SK-N-SH (cell line): ENCODE results near the gene SLC16A13.

Experiments
- CTCF ChIP-seq: fragments of 200-600 bp; sonication (generic); IDR thresholded peaks from 2 replicates; pipeline ENCODE4 v1.6.1; 2017; ENCODE audit warnings: antibody characterized with exemption, mild to moderate bottlenecking, moderate library complexity
- EZH2phosphoT487 ChIP-seq: fragments of 200-600 bp; sonication (generic); IDR thresholded peaks from 2 replicates; pipeline ENCODE4 v1.6.1; 2017; ENCODE audit warnings: low read depth, mixed run types, mild to moderate bottlenecking, antibody characterized with exemption, moderate library complexity, borderline replicate concordance
- GABPA ChIP-seq: IDR thresholded peaks from 2 replicates; pipeline ENCODE4 v1.4.0; 2012; ENCODE audit warnings: low read depth, mild to moderate bottlenecking
- MXI1 ChIP-seq: IDR thresholded peaks from 2 replicates; pipeline ENCODE4 v1.6.1; 2012; ENCODE audit warnings: mild to moderate bottlenecking, low read depth, low read length, improper control_type of control experiment
- POLR2AphosphoS5 ChIP-seq: IDR thresholded peaks from 2 replicates; pipeline ENCODE4 v1.6.1; 2012; ENCODE audit warnings: low read depth, low read length
- RCOR1 ChIP-seq: fragments of 150-350 bp; IDR thresholded peaks from 2 replicates; pipeline ENCODE4 v1.6.1; 2017; ENCODE audit warnings: antibody characterized with exemption, low read length
- YY1 ChIP-seq: IDR thresholded peaks from 2 replicates; pipeline ENCODE4 v1.4.0; 2012; ENCODE audit warnings: low read depth, mild to moderate bottlenecking

- TF ChIP-seq CTCF (no peak), MXI1 (no peak), POLR2AphosphoS5 (no peak), GABPA (no peak), YY1 (no peak), EZH2phosphoT487 (no peak), RCOR1 (no peak)
Observed at GRCh38 chr17:7048968-7049367, 13.2 kb downstream of the SLC16A13 start.
